Astrocyte (in vitro differentiated cells and primary cell): Measurements from ENCODE around the gene CTIF.

Experiments
- EZH2 ChIP-seq: IDR thresholded peaks from 2 replicates; pipeline ENCODE4 v1.6.1; 2012; ENCODE audit warnings: mild to moderate bottlenecking, low read length, inconsistent platforms; ENCODE audit not compliant: insufficient read depth
- TF ChIP-seq, protein P1 (sequence below): IDR thresholded peaks from 2 replicates; pipeline ENCODE4 v1.5.1; 2011; ENCODE audit warnings: low read depth, mild to moderate bottlenecking, inconsistent platforms, low read length, moderate library complexity; ENCODE audit not compliant: insufficient read depth

- TF ChIP-seq, protein P1, sequence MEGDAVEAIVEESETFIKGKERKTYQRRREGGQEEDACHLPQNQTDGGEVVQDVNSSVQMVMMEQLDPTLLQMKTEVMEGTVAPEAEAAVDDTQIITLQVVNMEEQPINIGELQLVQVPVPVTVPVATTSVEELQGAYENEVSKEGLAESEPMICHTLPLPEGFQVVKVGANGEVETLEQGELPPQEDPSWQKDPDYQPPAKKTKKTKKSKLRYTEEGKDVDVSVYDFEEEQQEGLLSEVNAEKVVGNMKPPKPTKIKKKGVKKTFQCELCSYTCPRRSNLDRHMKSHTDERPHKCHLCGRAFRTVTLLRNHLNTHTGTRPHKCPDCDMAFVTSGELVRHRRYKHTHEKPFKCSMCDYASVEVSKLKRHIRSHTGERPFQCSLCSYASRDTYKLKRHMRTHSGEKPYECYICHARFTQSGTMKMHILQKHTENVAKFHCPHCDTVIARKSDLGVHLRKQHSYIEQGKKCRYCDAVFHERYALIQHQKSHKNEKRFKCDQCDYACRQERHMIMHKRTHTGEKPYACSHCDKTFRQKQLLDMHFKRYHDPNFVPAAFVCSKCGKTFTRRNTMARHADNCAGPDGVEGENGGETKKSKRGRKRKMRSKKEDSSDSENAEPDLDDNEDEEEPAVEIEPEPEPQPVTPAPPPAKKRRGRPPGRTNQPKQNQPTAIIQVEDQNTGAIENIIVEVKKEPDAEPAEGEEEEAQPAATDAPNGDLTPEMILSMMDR = no peak
- no peak for TF ChIP-seq EZH2
Observed at GRCh38 chr18:48666613-48667012, 127.8 kb downstream of the CTIF start.
